ENCODE data around the gene GPR153.

DNA sequence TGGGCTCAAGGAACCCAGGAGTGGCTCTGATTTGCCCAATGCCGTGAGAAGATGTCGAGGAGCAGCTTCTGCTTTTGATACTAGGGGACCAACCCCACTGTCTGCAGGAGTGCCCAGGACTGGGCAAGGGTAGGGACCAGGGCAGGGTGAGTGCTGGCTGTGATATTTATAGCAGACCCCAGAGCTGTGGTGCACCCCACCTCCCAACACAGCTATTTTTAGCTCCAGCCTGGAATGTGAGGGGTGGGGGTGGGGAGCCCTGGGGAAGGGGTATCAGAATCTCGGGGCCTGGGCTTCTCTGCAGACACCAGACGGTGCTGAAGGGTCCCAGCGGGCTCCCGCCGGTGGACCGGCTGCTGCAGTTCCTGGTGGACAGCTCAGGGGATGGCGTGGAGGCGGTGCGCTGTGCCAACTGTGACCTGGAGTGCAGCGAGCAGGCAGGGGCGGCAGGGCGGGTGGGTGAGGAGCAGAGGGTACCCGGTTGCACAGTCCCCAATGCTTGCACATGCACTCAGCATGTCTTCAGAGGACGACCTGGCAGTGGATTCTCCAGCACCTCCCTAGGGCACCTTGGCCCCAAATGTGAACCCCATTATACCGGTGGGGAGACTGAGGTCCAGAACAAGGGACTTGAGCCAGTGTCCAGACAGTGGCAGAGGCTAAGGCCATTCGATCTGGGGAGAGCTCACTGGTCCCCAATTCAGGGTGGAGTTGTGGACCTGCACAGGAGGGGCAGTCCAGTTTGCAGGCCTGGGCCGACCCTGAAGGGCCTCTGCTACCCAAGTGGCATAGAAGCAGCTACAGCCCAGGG, 53.6 kb downstream of the GPR153 start:
- TF ChIP-seq, protein P1, sequence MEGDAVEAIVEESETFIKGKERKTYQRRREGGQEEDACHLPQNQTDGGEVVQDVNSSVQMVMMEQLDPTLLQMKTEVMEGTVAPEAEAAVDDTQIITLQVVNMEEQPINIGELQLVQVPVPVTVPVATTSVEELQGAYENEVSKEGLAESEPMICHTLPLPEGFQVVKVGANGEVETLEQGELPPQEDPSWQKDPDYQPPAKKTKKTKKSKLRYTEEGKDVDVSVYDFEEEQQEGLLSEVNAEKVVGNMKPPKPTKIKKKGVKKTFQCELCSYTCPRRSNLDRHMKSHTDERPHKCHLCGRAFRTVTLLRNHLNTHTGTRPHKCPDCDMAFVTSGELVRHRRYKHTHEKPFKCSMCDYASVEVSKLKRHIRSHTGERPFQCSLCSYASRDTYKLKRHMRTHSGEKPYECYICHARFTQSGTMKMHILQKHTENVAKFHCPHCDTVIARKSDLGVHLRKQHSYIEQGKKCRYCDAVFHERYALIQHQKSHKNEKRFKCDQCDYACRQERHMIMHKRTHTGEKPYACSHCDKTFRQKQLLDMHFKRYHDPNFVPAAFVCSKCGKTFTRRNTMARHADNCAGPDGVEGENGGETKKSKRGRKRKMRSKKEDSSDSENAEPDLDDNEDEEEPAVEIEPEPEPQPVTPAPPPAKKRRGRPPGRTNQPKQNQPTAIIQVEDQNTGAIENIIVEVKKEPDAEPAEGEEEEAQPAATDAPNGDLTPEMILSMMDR (IDR thresholded peaks at IDR 0.05; ENCODE audit: low read depth, low read length) = no peak
- TF ChIP-seq EZH2phosphoT487 (IDR thresholded peaks at IDR 0.05; ENCODE audit: low read depth) = no peak

All from OCI-LY3 (cell line).